ENCODE results near the gene MAST4. TPM values are rescaled to one million over a fixed set of nuclear protein-coding genes. Genes with fewer than 3 reads are reported as not detected.

The MAST4 gene
- 36.8 and 40.3 TPM in 2 replicates for total RNA-seq

GRCh38 chr5:66595756-66596635 lies at the start of gene MAST4:
Gene MAST4 (plus strand): TSS chr5:66596393. CDS start chr5:66596656, 263 bp downstream.

GRCh38 chr5:67196537-67197059 lies 600.4 kb downstream of the MAST4 start, which contains the start of gene CD180:
Gene CD180 (minus strand): TSS chr5:67196799. CDS start chr5:67196641, 158 bp downstream.

